CD14-positive monocyte (primary cell): ENCODE results near the gene CHST2. TPM values are rescaled to one million over a fixed set of nuclear protein-coding genes. Genes with fewer than 3 reads are reported as not detected.

Experiments used
- DNase-seq, 3 donors: peaks; one replicate each; pipeline ENCODE4 v3.0.0-alpha.2; 2011 to 2022
- H2AFZ ChIP-seq: 2 replicates; pipeline ENCODE4 v1.6.0; 2012; ENCODE audit warnings: mild to moderate bottlenecking, low read depth, low read length, inconsistent platforms; ENCODE audit not compliant: insufficient read depth, poor library complexity, severe bottlenecking
- H3K27ac ChIP-seq, 2 donors: 1 replicate in 1 of 2; 2 replicates in 1 of 2; pipeline ENCODE4 v1.5.1; 2012 to 2013; ENCODE audit warnings: low read length in 2 of 2, control low read depth in 1 of 2, inconsistent platforms in 1 of 2, low read depth in 1 of 2, mild to moderate bottlenecking in 1 of 2
- H3K27me3 ChIP-seq, 2 donors: one replicate each; pipeline versions ENCODE4 v1.6.0 to v1.6.1; 2011 to 2013; ENCODE audit warnings: low read length in 2 of 2; ENCODE audit not compliant: control insufficient read depth in 2 of 2, insufficient read depth in 2 of 2
- H3K36me3 ChIP-seq, 2 donors: replicated peaks in 1 of 2; 1 replicate in 1 of 2; 2 replicates in 1 of 2; pipeline versions ENCODE4 v1.5.1 to v1.6.1; 2012 to 2013; ENCODE audit warnings: low read length in 2 of 2, control low read depth in 1 of 2, inconsistent platforms in 1 of 2, mild to moderate bottlenecking in 1 of 2; ENCODE audit not compliant: insufficient read depth in 2 of 2, control insufficient read depth in 1 of 2
- H3K4me1 ChIP-seq, 2 donors: 1 replicate in 1 of 2; 2 replicates in 1 of 2; pipeline versions ENCODE4 v1.5.1 to v1.6.1; 2012 to 2013; ENCODE audit warnings: low read length in 2 of 2, control low read depth in 1 of 2, inconsistent platforms in 1 of 2, mild to moderate bottlenecking in 1 of 2, moderate library complexity in 1 of 2; ENCODE audit not compliant: insufficient read depth in 2 of 2, control insufficient read depth in 1 of 2
- H3K4me2 ChIP-seq: replicated peaks from 2 replicates; pipeline ENCODE3; 2012; ENCODE audit warnings: low read length, moderate library complexity, mild to moderate bottlenecking; ENCODE audit not compliant: poor library complexity, severe bottlenecking; ENCODE audit errors: extremely low read depth
- H3K4me3 ChIP-seq, 3 experiments: fragments of 200-600 bp in 1 of 3; sonication (generic) in 1 of 3; replicated peaks in 1 of 3; 1 replicate in 2 of 3; 2 replicates in 1 of 3; pipeline ENCODE4 v1.5.1; 2011 to 2013; ENCODE audit warnings: low read length in 3 of 3, mild to moderate bottlenecking in 3 of 3, control low read depth in 2 of 3, low read depth in 2 of 3, inconsistent platforms in 1 of 3, moderate library complexity in 1 of 3
- H3K79me2 ChIP-seq: 2 replicates; pipeline ENCODE4 v1.6.0; 2012; ENCODE audit warnings: mild to moderate bottlenecking, control low read depth, inconsistent platforms, low read length, moderate library complexity; ENCODE audit not compliant: insufficient read depth
- H3K9ac ChIP-seq: 2 replicates; pipeline ENCODE4 v1.6.0; 2017; ENCODE audit warnings: low read length, mild to moderate bottlenecking; ENCODE audit not compliant: insufficient read depth, poor library complexity, severe bottlenecking
- H3K9me3 ChIP-seq, 2 donors: replicated peaks in 1 of 2; 1 replicate in 1 of 2; 2 replicates in 1 of 2; pipeline versions ENCODE4 v1.5.1 to v1.6.1; 2012 to 2013; ENCODE audit warnings: low read length in 2 of 2, control low read depth in 1 of 2; ENCODE audit not compliant: control insufficient read depth in 1 of 2, insufficient read depth in 1 of 2
- H4K20me1 ChIP-seq: 2 replicates; pipeline ENCODE4 v1.6.0; 2012; ENCODE audit warnings: mild to moderate bottlenecking, low read length, control low read depth, moderate library complexity; ENCODE audit not compliant: insufficient read depth
- H3K27ac Mint-ChIP-seq, 7 donors: one replicate each; pipeline ENCODE4 v1.8.0; 2020; ENCODE audit warnings: mild to moderate bottlenecking in 7 of 7, mixed read lengths in 7 of 7, moderate library complexity in 6 of 7, inconsistent platforms in 2 of 7
- H3K27me3 Mint-ChIP-seq, 3 donors: one replicate each; pipeline ENCODE4 v1.8.0; 2021 to 2022; ENCODE audit warnings: low read depth in 3 of 3, mild to moderate bottlenecking in 3 of 3, mixed read lengths in 3 of 3, moderate library complexity in 3 of 3, inconsistent platforms in 1 of 3
- H3K36me3 Mint-ChIP-seq, 2 donors: one replicate each; pipeline ENCODE4 v1.8.0; 2020; ENCODE audit warnings: mixed read lengths in 2 of 2, inconsistent platforms in 1 of 2, mild to moderate bottlenecking in 1 of 2
- H3K4me1 Mint-ChIP-seq: one replicate; pipeline ENCODE4 v1.8.0; 2020; ENCODE audit warnings: mild to moderate bottlenecking, mixed read lengths
- H3K4me3 Mint-ChIP-seq, 2 donors: one replicate each; pipeline ENCODE4 v1.8.0; 2020; ENCODE audit warnings: mild to moderate bottlenecking in 2 of 2, mixed read lengths in 2 of 2, moderate library complexity in 1 of 2
- H3K9me3 Mint-ChIP-seq, 7 donors: one replicate each; pipeline ENCODE4 v1.8.0; 2020 to 2022; ENCODE audit warnings: mixed read lengths in 7 of 7, mild to moderate bottlenecking in 6 of 7, moderate library complexity in 6 of 7, inconsistent platforms in 2 of 7
- CTCF ChIP-seq: fragments of 200-600 bp; IDR thresholded peaks from one replicate; pipeline ENCODE4 v1.8.0; 2022; ENCODE audit warnings: antibody characterized with exemption, mild to moderate bottlenecking
- WGBS: methylation state at CpG from one replicate; pipeline ENCODE4 v1.1.5; 2013; ENCODE audit warnings: missing lambda C conversion rate; ENCODE audit not compliant: insufficient coverage; 5-methylcytosine and 5-hydroxymethylcytosine counted together
- intact Hi-C, 2 donors: fragments of 100-400 bp; cut with micrococcal nuclease; formaldehyde crosslinking; loops; one replicate each; pipeline versions ENCODE4 v1.15.0 to v1.15.1; 2023
- polyA plus RNA-seq, 3 donors: library from polyadenylated mRNA; depleted of rRNA in 1 of 3; unstranded in 2 of 3; stranded (reverse) in 1 of 3; fragments of 300-500 nt in 2 of 3; fragments of >200 nt in 1 of 3; fragmentation: Illumina TruSeq in 2 of 3; gene quantifications; 1 replicate in 2 of 3; 2 replicates in 1 of 3; pipeline ENCODE4 v1.2.3, GENCODE V29; 2012 to 2021

Gene CHST2
- polyA plus RNA-seq, 3 donors = 6.1 to 18.0 (median 9.6) TPM

GRCh38 chr3:143109861-143110260, 9.7 kb upstream of the CHST2 start:
- Mint-ChIP-seq H3K36me3 (no peaks in the 10 kb centered on the region), H3K27ac (no peak overlapping the region), H3K27me3 (peaks cover 0 to 5% (median 4%) of the 10 kb centered on the region in 3 donors), H3K4me1 (peaks cover 2% of the 10 kb centered on the region), H3K4me3 (no peak overlapping the region), H3K9me3 (peaks cover 9 to 21% (median 14%) of the 10 kb centered on the region in 7 donors)
- no peaks in the 10 kb centered on the region for H3K36me3 ChIP-seq
- H3K27me3 ChIP-seq = no peaks in the 10 kb centered on the region
- no CpG with 5 or more reads among the region's 5 CpGs for WGBS
- H3K4me3 ChIP-seq = no peak overlapping the region
- H3K4me1 ChIP-seq = no peaks in the 10 kb centered on the region
- DNase-seq = no peak
- no peaks in the 10 kb centered on the region for H4K20me1 ChIP-seq
- intact Hi-C loops = no loop called here
- TF ChIP-seq CTCF = no peak
- peaks cover 9 to 16% of the 10 kb centered on the region in 2 donors for H3K9me3 ChIP-seq
- H3K79me2 ChIP-seq = no peaks in the 10 kb centered on the region
- no peak overlapping the region for H2AFZ ChIP-seq
- no peak overlapping the region for H3K9ac ChIP-seq
- H3K27ac ChIP-seq = no peak overlapping the region
- no peak overlapping the region for H3K4me2 ChIP-seq

GRCh38 chr3:143110371-143110770, 9.2 kb upstream of the CHST2 start:
- 100% methylated on average over 2 of the region's 5 CpGs for WGBS
- no peaks in the 10 kb centered on the region for H3K36me3 Mint-ChIP-seq
- peaks cover 0 to 5% (median 5%) of the 10 kb centered on the region in 3 donors for H3K27me3 Mint-ChIP-seq
- no peak overlapping the region for H3K27ac ChIP-seq
- no peak overlapping the region for H3K4me2 ChIP-seq
- TF ChIP-seq CTCF = no peak
- H3K4me1 ChIP-seq = no peaks in the 10 kb centered on the region
- no peak for DNase-seq
- H3K4me3 Mint-ChIP-seq = no peak overlapping the region
- H3K79me2 ChIP-seq = no peaks in the 10 kb centered on the region
- H3K9ac ChIP-seq = no peak overlapping the region
- no peaks in the 10 kb centered on the region for H3K36me3 ChIP-seq
- H3K27ac Mint-ChIP-seq = no peak overlapping the region
- H3K4me3 ChIP-seq = no peak overlapping the region
- no peak overlapping the region for H2AFZ ChIP-seq
- peaks cover 4 to 11% of the 10 kb centered on the region in 2 donors for H3K9me3 ChIP-seq
- no peaks in the 10 kb centered on the region for H3K27me3 ChIP-seq
- intact Hi-C loops = no loop called here
- no peaks in the 10 kb centered on the region for H4K20me1 ChIP-seq
- peaks cover 3 to 16% (median 9%) of the 10 kb centered on the region in 7 donors for H3K9me3 Mint-ChIP-seq
- peaks cover 2% of the 10 kb centered on the region for H3K4me1 Mint-ChIP-seq
